ENCODE measurements around the gene TK2.
A peak's percentile ranks its signal among the peaks of the same experiment; 100 is the strongest.

The TK2 gene

DNA sequence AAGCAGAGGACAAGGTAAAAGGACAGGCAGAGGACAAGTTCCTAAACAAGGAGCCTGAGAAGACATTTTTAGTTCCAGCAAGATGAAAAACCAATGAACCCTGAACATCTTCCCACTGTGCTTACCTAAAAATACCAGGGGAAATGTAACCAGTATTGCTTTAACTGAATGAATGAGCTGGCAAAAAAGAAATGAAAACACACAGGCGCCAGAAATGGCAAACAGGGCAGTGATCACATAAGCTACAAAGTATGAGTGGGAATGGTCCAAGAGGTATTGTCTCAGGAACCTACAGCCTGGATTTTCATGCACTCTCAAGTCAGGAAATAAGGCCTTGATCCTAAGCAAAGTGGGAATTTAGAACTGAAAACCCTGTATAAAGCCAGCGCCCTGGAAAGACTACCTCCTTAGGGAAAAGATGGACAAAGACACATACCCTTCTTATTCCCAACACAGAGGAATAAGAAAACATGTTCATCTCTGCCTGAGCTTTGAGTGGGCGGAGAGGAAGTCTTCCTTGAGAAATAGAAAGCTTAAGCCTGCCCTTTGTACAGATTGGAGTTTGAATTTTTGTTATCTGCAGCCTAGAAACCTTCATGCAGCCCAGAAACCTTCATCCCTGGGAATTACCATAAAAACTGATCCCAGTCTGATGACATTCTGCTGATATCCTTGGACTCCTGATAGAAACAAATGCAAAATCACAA lies 31.5 kb upstream of the TK2 start (continued):
- TF ChIP-seq, protein P1, sequence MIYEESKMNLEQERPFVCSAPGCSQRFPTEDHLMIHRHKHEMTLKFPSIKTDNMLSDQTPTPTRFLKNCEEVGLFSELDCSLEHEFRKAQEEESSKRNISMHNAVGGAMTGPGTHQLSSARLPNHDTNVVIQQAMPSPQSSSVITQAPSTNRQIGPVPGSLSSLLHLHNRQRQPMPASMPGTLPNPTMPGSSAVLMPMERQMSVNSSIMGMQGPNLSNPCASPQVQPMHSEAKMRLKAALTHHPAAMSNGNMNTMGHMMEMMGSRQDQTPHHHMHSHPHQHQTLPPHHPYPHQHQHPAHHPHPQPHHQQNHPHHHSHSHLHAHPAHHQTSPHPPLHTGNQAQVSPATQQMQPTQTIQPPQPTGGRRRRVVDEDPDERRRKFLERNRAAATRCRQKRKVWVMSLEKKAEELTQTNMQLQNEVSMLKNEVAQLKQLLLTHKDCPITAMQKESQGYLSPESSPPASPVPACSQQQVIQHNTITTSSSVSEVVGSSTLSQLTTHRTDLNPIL (CRISPR knock-in tag; IDR thresholded peaks at IDR 0.05; ENCODE audit: low read depth), result no peak

- peak; percentile 99 for ATAC-seq
- TF ChIP-seq, protein P2, sequence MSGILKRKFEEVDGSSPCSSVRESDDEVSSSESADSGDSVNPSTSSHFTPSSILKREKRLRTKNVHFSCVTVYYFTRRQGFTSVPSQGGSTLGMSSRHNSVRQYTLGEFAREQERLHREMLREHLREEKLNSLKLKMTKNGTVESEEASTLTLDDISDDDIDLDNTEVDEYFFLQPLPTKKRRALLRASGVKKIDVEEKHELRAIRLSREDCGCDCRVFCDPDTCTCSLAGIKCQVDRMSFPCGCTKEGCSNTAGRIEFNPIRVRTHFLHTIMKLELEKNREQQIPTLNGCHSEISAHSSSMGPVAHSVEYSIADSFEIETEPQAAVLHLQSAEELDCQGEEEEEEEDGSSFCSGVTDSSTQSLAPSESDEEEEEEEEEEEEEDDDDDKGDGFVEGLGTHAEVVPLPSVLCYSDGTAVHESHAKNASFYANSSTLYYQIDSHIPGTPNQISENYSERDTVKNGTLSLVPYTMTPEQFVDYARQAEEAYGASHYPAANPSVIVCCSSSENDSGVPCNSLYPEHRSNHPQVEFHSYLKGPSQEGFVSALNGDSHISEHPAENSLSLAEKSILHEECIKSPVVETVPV (CRISPR knock-in tag; IDR thresholded peaks at IDR 0.05), result no peak
- TF ChIP-seq POU6F1 (CRISPR knock-in tag; IDR thresholded peaks at IDR 0.05; ENCODE audit: borderline replicate concordance, low read depth) (no peak), ZC3H10 (CRISPR knock-in tag; IDR thresholded peaks at IDR 0.05) (no peak), ZFP3 (CRISPR knock-in tag; IDR thresholded peaks at IDR 0.05) (no peak), OSR1 (CRISPR knock-in tag; IDR thresholded peaks at IDR 0.05) (no peak), RARB (CRISPR knock-in tag; IDR thresholded peaks at IDR 0.05) (no peak), ESRRG (CRISPR knock-in tag; IDR thresholded peaks at IDR 0.05) (no peak), BACH2 (CRISPR knock-in tag; IDR thresholded peaks at IDR 0.05; ENCODE audit: borderline replicate concordance) (no peak), CSDC2 (CRISPR knock-in tag; IDR thresholded peaks at IDR 0.05) (no peak), GLIS3 (CRISPR knock-in tag; IDR thresholded peaks at IDR 0.05) (no peak), ZFP30 (CRISPR knock-in tag; IDR thresholded peaks at IDR 0.05) (no peak), PPARA (CRISPR knock-in tag; IDR thresholded peaks at IDR 0.05; ENCODE audit: borderline replicate concordance) (no peak), SNAI2 (CRISPR knock-in tag; IDR thresholded peaks at IDR 0.05) (no peak), ARNTL (CRISPR knock-in tag; IDR thresholded peaks at IDR 0.05; ENCODE audit: borderline replicate concordance, low read depth) (no peak), ZNF8 (CRISPR knock-in tag; IDR thresholded peaks at IDR 0.05) (no peak), TCF4 (CRISPR knock-in tag; IDR thresholded peaks at IDR 0.05; ENCODE audit: borderline replicate concordance) (no peak), ZNF70 (CRISPR knock-in tag; IDR thresholded peaks at IDR 0.05) (no peak), ZNF565 (CRISPR knock-in tag; conservative IDR thresholded peaks at IDR 0.05; ENCODE audit: low read depth) (no peak)
- TF ChIP-seq, protein P3, sequence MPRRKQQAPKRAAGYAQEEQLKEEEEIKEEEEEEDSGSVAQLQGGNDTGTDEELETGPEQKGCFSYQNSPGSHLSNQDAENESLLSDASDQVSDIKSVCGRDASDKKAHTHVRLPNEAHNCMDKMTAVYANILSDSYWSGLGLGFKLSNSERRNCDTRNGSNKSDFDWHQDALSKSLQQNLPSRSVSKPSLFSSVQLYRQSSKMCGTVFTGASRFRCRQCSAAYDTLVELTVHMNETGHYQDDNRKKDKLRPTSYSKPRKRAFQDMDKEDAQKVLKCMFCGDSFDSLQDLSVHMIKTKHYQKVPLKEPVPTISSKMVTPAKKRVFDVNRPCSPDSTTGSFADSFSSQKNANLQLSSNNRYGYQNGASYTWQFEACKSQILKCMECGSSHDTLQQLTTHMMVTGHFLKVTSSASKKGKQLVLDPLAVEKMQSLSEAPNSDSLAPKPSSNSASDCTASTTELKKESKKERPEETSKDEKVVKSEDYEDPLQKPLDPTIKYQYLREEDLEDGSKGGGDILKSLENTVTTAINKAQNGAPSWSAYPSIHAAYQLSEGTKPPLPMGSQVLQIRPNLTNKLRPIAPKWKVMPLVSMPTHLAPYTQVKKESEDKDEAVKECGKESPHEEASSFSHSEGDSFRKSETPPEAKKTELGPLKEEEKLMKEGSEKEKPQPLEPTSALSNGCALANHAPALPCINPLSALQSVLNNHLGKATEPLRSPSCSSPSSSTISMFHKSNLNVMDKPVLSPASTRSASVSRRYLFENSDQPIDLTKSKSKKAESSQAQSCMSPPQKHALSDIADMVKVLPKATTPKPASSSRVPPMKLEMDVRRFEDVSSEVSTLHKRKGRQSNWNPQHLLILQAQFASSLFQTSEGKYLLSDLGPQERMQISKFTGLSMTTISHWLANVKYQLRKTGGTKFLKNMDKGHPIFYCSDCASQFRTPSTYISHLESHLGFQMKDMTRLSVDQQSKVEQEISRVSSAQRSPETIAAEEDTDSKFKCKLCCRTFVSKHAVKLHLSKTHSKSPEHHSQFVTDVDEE (CRISPR knock-in tag; IDR thresholded peaks at IDR 0.05), result no peak
- TF ChIP-seq, protein P1 (CRISPR knock-in tag; IDR thresholded peaks at IDR 0.05; ENCODE audit: low read depth), result no peak
Observed at GRCh38 chr16:66580605-66581209, 30.8 kb upstream of the TK2 start.

All from SK-N-SH treated with all-trans-retinoic acid at 6 μM for 48 hours (cell line).